MCF 10A (cell line): Measurements from ENCODE around the gene FUNDC2. TPM values are rescaled to one million over a fixed set of nuclear protein-coding genes. Genes with fewer than 3 reads are reported as not detected.
"Not testable (repeated sequence)": the region's sequence is repeated elsewhere in the genome, so short reads cannot be mapped to it uniquely, and the experiment has no call there.

Experiments
- BruUV-seq: library from RNA; stranded (reverse); fragments of 400-500 nt; replicated peaks from 2 replicates; lab custom pipeline; 2021; lab: Mats Ljungman, UMichigan
- CTCF ChIA-PET: fragments of 300-600 bp; sonication (Branson Sonifier 250); formaldehyde crosslinking; extraction: SDS; loops from one replicate; lab custom pipeline; 2021; ENCODE audit warnings: antibody characterized with exemption, inconsistent platforms; lab: Yijun Ruan, JAX
- POLR2A ChIA-PET: fragments of 300-600, 350-650 bp; sonication (Branson Sonifier 250); formaldehyde crosslinking; extraction: SDS; loops from one replicate; lab custom pipeline; 2020; ENCODE audit warnings: antibody characterized with exemption, inconsistent platforms; lab: Yijun Ruan, JAX
- DNase-seq: peaks from one replicate; pipeline ENCODE4 v3.0.0-alpha.2; 2018; ENCODE audit not compliant: unreplicated experiment
- H3K27ac Mint-ChIP-seq: one replicate; pipeline ENCODE4 v1.8.0; 2022; ENCODE audit warnings: mild to moderate bottlenecking, low read depth, mixed read lengths; ENCODE audit not compliant: unreplicated experiment
- H3K27me3 Mint-ChIP-seq: one replicate; pipeline ENCODE4 v1.8.0; 2022; ENCODE audit warnings: mixed read lengths; ENCODE audit not compliant: insufficient read depth, unreplicated experiment
- H3K36me3 Mint-ChIP-seq: one replicate; pipeline ENCODE4 v1.8.0; 2022; ENCODE audit warnings: mild to moderate bottlenecking, moderate library complexity, mixed read lengths; ENCODE audit not compliant: insufficient read depth, unreplicated experiment
- H3K4me1 Mint-ChIP-seq: one replicate; pipeline ENCODE4 v1.8.0; 2022; ENCODE audit warnings: mixed read lengths; ENCODE audit not compliant: insufficient read depth, unreplicated experiment
- H3K4me3 Mint-ChIP-seq: one replicate; pipeline ENCODE4 v1.8.0; 2022; ENCODE audit warnings: mild to moderate bottlenecking, moderate library complexity, mixed read lengths; ENCODE audit not compliant: unreplicated experiment
- H3K9me3 Mint-ChIP-seq: one replicate; pipeline ENCODE4 v1.8.0; 2022; ENCODE audit warnings: mixed read lengths; ENCODE audit not compliant: unreplicated experiment
- CTCF ChIP-seq: fragments of 200-600 bp; IDR thresholded peaks from one replicate; pipeline ENCODE4 v1.8.0; 2022; ENCODE audit warnings: antibody characterized with exemption, mild to moderate bottlenecking; ENCODE audit not compliant: unreplicated experiment
- intact Hi-C: fragments of 100-400 bp; cut with micrococcal nuclease; formaldehyde crosslinking; loops from 2 replicates; pipeline ENCODE4 v1.14.1; 2022
- total RNA-seq: library from RNA; stranded (reverse); gene quantifications from 2 replicates; pipeline ENCODE4 v1.2.3, GENCODE V29; 2022

The FUNDC2 gene
- total RNA-seq, 1 experiment from 2014 or later = 54.8 TPM

GRCh38 chrX:155000841-155001240 is 25.8 kb upstream of the FUNDC2 start:
- H3K9me3 Mint-ChIP-seq = no peaks in the 10 kb centered on the region
- H3K27ac Mint-ChIP-seq = no peak overlapping the region
- POLR2A ChIA-PET = no interaction called here
- intact Hi-C loops = no loop called here
- CTCF ChIA-PET = no interaction called here
- no peak for DNase-seq
- no peaks in the 10 kb centered on the region for H3K36me3 Mint-ChIP-seq
- BruUV-seq = no TSS peak
- H3K4me1 Mint-ChIP-seq = no peaks in the 10 kb centered on the region
- H3K4me3 Mint-ChIP-seq = no peak overlapping the region
- no peak for TF ChIP-seq CTCF
- H3K27me3 Mint-ChIP-seq = peaks cover 11% of the 10 kb centered on the region

GRCh38 chrX:155001873-155002272 is 24.8 kb upstream of the FUNDC2 start:
- Mint-ChIP-seq H3K27me3 (peaks cover 11% of the 10 kb centered on the region), H3K36me3 (no peaks in the 10 kb centered on the region), H3K27ac (no peak overlapping the region), H3K4me1 (no peaks in the 10 kb centered on the region), H3K4me3 (no peak overlapping the region), H3K9me3 (no peaks in the 10 kb centered on the region)
- intact Hi-C loops = no loop called here
- CTCF ChIA-PET = no interaction called here
- no peak for DNase-seq
- TF ChIP-seq CTCF = no peak
- BruUV-seq = no TSS peak
- POLR2A ChIA-PET = no interaction called here

GRCh38 chrX:155005190-155005589 is 21.5 kb upstream of the FUNDC2 start:
- CTCF ChIA-PET = no interaction called here
- H3K4me1 Mint-ChIP-seq = no peaks in the 10 kb centered on the region
- no peaks in the 10 kb centered on the region for H3K36me3 Mint-ChIP-seq
- DNase-seq = no peak
- peaks cover 17% of the 10 kb centered on the region for H3K27me3 Mint-ChIP-seq
- H3K4me3 Mint-ChIP-seq = no peak overlapping the region
- H3K27ac Mint-ChIP-seq = no peak overlapping the region
- POLR2A ChIA-PET = no interaction called here
- intact Hi-C loops = no loop called here
- TF ChIP-seq CTCF = no peak
- no peaks in the 10 kb centered on the region for H3K9me3 Mint-ChIP-seq
- BruUV-seq = no TSS peak

- intact Hi-C loops, POLR2A ChIA-PET, H3K9me3 Mint-ChIP-seq, H3K36me3 Mint-ChIP-seq, BruUV-seq, H3K4me3 Mint-ChIP-seq, H3K4me1 Mint-ChIP-seq, DNase-seq, H3K27ac Mint-ChIP-seq, CTCF ChIA-PET: not testable (repeated sequence)
- peaks cover 10% of the 10 kb centered on the region for H3K27me3 Mint-ChIP-seq
Measured at GRCh38 chrX:155006379-155006778, 20.3 kb upstream of the FUNDC2 start.

GRCh38 chrX:155006913-155007671 is 19.6 kb upstream of the FUNDC2 start:
- H3K27ac Mint-ChIP-seq, BruUV-seq, H3K4me1 Mint-ChIP-seq, H3K36me3 Mint-ChIP-seq, DNase-seq, POLR2A ChIA-PET, H3K4me3 Mint-ChIP-seq, H3K9me3 Mint-ChIP-seq, intact Hi-C loops: not testable (repeated sequence)
- peaks cover 10% of the 10 kb centered on the region for H3K27me3 Mint-ChIP-seq
- CTCF ChIA-PET = interaction anchor here (0.7 to 1.5 kb wide), 2 partner anchors 11 to 27 kb away, joined by 3 to 5 read pairs; no protein-coding TSS in a partner anchor

- intact Hi-C loops, POLR2A ChIA-PET, H3K9me3 Mint-ChIP-seq, BruUV-seq, CTCF ChIA-PET, H3K4me1 Mint-ChIP-seq, H3K27ac Mint-ChIP-seq, H3K36me3 Mint-ChIP-seq, DNase-seq, H3K4me3 Mint-ChIP-seq: not testable (repeated sequence)
- peaks cover 17% of the 10 kb centered on the region for H3K27me3 Mint-ChIP-seq
Measured at GRCh38 chrX:155008578-155008977, 18.1 kb upstream of the FUNDC2 start.
